ENCODE measurements around the gene LCORL.

The LCORL gene

DNA sequence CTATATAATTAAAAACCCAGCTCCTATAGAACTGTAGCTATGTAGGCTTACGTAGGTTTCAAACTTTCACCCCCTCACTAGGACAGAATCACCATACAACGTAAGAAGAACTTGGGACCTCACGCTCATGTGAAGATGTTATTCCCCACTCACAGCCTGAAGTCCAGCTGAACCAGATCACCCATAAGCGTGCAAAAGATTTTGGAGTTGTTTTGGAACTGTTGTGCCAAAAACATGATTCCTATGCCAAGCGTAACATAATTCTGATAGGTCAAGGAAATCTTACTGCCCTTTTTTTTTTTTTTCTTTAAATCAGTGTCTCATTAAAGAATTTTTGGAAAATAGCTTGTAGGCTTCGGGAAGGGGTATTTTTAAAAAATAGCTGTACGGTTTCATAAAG lies 57.0 kb downstream of the LCORL start:
- H3K4me3 ChIP-seq (ENCODE audit: low read length) = no peak overlapping the region
- no peak for DNase-seq (ENCODE audit: low read depth)
- TF ChIP-seq, protein P1, sequence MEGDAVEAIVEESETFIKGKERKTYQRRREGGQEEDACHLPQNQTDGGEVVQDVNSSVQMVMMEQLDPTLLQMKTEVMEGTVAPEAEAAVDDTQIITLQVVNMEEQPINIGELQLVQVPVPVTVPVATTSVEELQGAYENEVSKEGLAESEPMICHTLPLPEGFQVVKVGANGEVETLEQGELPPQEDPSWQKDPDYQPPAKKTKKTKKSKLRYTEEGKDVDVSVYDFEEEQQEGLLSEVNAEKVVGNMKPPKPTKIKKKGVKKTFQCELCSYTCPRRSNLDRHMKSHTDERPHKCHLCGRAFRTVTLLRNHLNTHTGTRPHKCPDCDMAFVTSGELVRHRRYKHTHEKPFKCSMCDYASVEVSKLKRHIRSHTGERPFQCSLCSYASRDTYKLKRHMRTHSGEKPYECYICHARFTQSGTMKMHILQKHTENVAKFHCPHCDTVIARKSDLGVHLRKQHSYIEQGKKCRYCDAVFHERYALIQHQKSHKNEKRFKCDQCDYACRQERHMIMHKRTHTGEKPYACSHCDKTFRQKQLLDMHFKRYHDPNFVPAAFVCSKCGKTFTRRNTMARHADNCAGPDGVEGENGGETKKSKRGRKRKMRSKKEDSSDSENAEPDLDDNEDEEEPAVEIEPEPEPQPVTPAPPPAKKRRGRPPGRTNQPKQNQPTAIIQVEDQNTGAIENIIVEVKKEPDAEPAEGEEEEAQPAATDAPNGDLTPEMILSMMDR (conservative IDR thresholded peaks at IDR 0.05; ENCODE audit: low read length) = no peak

DNA sequence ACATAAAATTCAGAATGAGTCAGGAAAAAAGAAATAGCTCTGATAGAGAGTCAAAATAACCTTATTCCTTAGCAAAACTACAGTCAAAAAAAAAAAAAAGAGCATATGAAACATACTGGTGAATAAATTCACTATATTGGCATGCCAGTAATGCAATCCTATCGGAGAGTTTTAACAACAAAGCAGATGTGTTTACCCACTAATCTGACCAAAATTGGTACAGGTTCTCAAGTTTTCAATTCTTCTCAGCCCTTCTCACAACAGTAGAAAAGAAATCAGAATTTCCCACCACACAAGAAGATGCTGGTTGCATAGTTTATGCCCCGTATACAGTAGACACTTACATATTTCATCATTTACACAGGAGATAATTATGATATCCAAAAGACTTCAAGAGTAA lies 59.4 kb downstream of the LCORL start:
- TF ChIP-seq, protein P1 (conservative IDR thresholded peaks at IDR 0.05; ENCODE audit: low read length) = no peak
- H3K4me3 ChIP-seq (ENCODE audit: low read length) = no peak overlapping the region
- DNase-seq (ENCODE audit: low read depth) = peak; percentile 73

DNA sequence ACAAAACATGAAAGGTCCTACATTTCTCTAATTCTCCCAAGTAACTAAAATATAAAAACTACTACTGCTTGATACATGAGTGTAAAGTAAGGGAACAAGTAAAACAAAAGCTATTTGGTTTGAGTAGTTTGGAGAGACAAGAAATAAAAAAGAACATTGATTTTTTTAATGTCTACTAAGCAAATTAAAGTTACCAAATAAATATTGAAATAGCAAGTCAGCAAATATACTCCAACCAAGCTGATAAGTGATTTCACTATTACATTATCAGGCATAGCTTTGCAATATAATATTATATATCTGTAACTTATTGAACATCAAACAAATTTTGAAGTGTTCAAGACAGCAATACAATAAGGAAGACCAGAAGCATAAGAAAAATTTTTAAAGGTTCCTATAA lies 60.3 kb downstream of the LCORL start:
- TF ChIP-seq, protein P1 (conservative IDR thresholded peaks at IDR 0.05; ENCODE audit: low read length) = no peak
- H3K4me3 ChIP-seq (ENCODE audit: low read length) = no peak overlapping the region
- DNase-seq (ENCODE audit: low read depth) = no peak

DNA sequence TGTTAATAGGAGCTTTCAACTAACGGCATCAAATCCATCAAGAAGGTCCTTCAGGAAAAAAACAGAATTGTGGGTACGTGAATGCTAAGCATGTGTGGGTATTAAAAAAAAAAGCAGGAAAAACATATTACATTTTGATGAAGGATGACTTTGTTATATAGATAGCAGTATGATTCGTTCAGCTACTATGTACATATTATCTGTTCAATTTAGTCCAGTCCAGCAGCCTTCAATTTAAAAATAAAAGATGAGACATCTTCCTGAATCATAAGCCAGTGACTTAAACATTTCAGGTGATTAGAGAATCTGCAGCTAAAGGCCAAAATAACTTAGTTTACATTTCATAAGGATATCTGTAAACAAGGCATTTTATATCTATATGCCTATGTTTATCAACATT lies 63.4 kb downstream of the LCORL start:
- no peak overlapping the region for H3K4me3 ChIP-seq (ENCODE audit: low read length)
- TF ChIP-seq, protein P1 (conservative IDR thresholded peaks at IDR 0.05; ENCODE audit: low read length) = no peak
- DNase-seq (ENCODE audit: low read depth) = no peak

DNA sequence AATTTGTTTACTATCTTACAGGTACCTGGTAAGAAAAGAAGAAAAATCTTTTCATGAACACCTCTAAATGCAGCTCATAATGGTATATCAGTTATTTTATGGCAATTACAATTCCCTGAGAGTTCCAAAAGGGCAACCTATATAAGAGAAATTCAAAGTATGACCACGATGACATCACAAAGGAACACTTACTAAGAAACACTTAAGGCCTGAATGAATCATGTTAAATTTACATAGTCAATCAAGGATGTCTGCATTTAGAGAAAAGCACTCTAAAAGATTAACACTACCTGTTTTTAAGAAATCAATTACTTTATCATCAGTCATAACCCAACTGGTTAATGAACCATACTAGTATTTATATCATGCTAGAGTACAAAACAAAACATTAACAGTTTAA lies 63.9 kb downstream of the LCORL start:
- no peak overlapping the region for H3K4me3 ChIP-seq (ENCODE audit: low read length)
- TF ChIP-seq, protein P1 (conservative IDR thresholded peaks at IDR 0.05; ENCODE audit: low read length) = no peak
- no peak for DNase-seq (ENCODE audit: low read depth)

DNA sequence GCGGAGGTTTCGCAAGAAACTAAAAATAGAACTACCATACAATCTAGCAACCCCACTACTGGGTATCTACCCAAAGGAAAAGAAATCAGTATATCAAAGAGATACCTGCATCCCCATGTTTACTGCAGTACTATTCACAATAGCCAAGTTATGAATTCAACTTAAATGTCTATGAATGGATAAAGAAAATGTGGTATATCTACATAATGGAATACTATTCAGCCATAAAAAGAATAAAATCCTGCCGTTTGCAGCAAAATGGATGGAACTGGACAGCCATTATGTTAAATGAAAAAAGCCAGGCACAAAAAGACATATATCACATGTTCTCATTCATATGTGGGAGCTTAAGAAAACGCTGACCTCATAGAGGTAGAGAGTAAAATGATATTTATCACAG lies 65.3 kb downstream of the LCORL start:
- no peak overlapping the region for H3K4me3 ChIP-seq (ENCODE audit: low read length)
- DNase-seq (ENCODE audit: low read depth) = no peak
- TF ChIP-seq, protein P1 (conservative IDR thresholded peaks at IDR 0.05; ENCODE audit: low read length) = no peak

DNA sequence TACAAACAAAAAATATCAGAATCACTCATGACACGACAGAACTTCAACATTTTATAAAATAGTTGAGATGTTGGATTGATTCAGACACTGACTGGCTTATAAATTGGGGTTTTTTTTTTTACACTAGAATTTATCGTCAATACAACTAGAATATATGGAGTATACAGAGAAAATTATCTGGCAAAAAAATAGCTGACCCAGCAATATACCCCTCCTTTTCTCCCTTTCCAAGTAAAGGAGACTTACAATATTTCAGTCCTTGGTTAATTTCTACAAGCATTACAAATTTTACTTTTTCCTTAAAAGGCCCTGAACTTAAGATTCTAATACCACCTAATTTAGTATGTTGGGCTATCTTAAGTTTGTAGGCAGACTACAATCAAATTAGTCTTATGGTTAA lies 76.3 kb downstream of the LCORL start:
- TF ChIP-seq, protein P1 (conservative IDR thresholded peaks at IDR 0.05; ENCODE audit: low read length) = no peak
- DNase-seq (ENCODE audit: low read depth) = no peak

More for the DNA sequence above, 76.3 kb downstream of the LCORL start:
- no peak overlapping the region for H3K4me3 ChIP-seq (ENCODE audit: low read length)
